ENCODE results near the gene WDFY2. TPM values are rescaled to one million over a fixed set of nuclear protein-coding genes. Genes with fewer than 3 reads are reported as not detected.

Gene WDFY2
- total and polyA plus RNA-seq, 2 of the 8 experiments (the other 6 are each of a cell fraction or from before 2014, with no cell fraction given), result 13.9 to 29.0 TPM

- TF ChIP-seq CHD7 (IDR thresholded peaks at IDR 0.05; ENCODE audit: insufficient replicate concordance, low read length), result no peak
- no peak for TF ChIP-seq MAFK (IDR thresholded peaks at IDR 0.05; ENCODE audit: low read depth, low read length)
- no peak for TF ChIP-seq TAF7 (optimal IDR thresholded peaks at IDR 0.05; ENCODE audit: borderline replicate concordance, low read depth, low read length)
- no peak for TF ChIP-seq CEBPB (IDR thresholded peaks at IDR 0.05; ENCODE audit: low read depth, low read length)
- TF ChIP-seq BRCA1 (IDR thresholded peaks at IDR 0.05; ENCODE audit: low read depth, low read length), result no peak
- no peak for TF ChIP-seq POU5F1 (IDR thresholded peaks at IDR 0.05; ENCODE audit: low read depth, low read length)
- no peak for TF ChIP-seq ATF2 (IDR thresholded peaks at IDR 0.05; ENCODE audit: low read length)
Measured at GRCh38 chr13:51607165-51607564, 22.9 kb downstream of the WDFY2 start (continued).

Data from H1 (cell line).